Ovary (tissue), 3 donors: Measurements from ENCODE around the gene PROZ.

Experiments used
- POLR2A ChIP-seq: fragments of 450-650 bp; IDR thresholded peaks from one replicate; pipeline ENCODE4 v1.6.1; 2017; ENCODE audit warnings: antibody characterized with exemption, mild to moderate bottlenecking, moderate library complexity
- TF ChIP-seq, protein P1 (sequence below), 3 donors: fragments of 450-650 bp in 2 of 3; fragments of 200-600 bp in 1 of 3; IDR thresholded peaks; one replicate each; pipeline versions ENCODE4 v1.5.1 to v1.8.0; 2016 to 2022; ENCODE audit warnings: antibody characterized with exemption in 3 of 3, mild to moderate bottlenecking in 1 of 3
- donor health status: DM: no; HTN: no; CAD: no.

DNA sequence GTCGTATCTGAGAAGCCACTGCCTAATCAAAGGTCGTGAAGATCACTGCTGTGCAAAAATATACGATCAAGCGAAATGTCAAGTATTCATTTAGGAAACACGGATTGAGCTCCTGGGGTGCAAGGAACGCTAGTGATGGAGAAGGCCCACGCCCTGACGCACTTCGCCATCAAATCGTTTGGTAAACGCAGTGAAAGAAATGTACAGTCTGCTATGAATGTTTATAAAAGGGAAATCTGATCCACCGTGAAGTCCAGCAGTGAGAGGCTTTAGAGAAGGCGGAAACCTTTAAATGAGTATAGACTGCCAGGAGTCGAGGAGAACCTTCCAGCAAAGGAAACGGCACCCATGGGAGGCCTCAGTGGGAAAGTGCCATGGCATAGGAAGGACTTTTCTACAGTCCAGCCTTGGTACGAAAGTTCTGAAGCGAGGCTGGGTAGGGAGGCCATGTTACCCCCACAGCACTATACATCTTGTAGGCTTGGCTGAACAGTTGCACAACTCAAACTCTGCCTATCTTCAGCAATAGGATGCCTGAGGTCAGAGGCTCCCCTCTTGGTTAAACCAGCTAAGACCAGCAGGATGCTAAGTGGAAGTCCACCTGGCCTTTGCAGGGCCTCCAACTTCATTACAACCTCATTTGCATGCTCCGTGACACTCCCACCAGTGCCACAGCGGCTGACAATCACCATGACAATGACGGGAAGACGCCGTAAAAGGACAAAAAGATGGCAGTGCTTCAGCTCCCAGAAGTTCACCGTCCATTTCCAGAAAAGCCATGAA is 29.6 kb downstream of the PROZ start:
- no peak for TF ChIP-seq POLR2A
- TF ChIP-seq, protein P1, sequence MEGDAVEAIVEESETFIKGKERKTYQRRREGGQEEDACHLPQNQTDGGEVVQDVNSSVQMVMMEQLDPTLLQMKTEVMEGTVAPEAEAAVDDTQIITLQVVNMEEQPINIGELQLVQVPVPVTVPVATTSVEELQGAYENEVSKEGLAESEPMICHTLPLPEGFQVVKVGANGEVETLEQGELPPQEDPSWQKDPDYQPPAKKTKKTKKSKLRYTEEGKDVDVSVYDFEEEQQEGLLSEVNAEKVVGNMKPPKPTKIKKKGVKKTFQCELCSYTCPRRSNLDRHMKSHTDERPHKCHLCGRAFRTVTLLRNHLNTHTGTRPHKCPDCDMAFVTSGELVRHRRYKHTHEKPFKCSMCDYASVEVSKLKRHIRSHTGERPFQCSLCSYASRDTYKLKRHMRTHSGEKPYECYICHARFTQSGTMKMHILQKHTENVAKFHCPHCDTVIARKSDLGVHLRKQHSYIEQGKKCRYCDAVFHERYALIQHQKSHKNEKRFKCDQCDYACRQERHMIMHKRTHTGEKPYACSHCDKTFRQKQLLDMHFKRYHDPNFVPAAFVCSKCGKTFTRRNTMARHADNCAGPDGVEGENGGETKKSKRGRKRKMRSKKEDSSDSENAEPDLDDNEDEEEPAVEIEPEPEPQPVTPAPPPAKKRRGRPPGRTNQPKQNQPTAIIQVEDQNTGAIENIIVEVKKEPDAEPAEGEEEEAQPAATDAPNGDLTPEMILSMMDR (IDR thresholded peaks at IDR 0.05) = no peak
